LNCAP (cell line): Measurements from ENCODE around the gene STOX2.

Source experiments
- TF ChIP-seq, protein P1 (sequence below): fragments of 450-650 bp; IDR thresholded peaks from 2 replicates; pipeline ENCODE4 v1.5.1; 2017; ENCODE audit warnings: mild to moderate bottlenecking

STOX2 gene

GRCh38 chr4:184066584-184067300 is 161.6 kb downstream of the STOX2 start:
- TF ChIP-seq, protein P1, sequence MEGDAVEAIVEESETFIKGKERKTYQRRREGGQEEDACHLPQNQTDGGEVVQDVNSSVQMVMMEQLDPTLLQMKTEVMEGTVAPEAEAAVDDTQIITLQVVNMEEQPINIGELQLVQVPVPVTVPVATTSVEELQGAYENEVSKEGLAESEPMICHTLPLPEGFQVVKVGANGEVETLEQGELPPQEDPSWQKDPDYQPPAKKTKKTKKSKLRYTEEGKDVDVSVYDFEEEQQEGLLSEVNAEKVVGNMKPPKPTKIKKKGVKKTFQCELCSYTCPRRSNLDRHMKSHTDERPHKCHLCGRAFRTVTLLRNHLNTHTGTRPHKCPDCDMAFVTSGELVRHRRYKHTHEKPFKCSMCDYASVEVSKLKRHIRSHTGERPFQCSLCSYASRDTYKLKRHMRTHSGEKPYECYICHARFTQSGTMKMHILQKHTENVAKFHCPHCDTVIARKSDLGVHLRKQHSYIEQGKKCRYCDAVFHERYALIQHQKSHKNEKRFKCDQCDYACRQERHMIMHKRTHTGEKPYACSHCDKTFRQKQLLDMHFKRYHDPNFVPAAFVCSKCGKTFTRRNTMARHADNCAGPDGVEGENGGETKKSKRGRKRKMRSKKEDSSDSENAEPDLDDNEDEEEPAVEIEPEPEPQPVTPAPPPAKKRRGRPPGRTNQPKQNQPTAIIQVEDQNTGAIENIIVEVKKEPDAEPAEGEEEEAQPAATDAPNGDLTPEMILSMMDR: no peak

DNA sequence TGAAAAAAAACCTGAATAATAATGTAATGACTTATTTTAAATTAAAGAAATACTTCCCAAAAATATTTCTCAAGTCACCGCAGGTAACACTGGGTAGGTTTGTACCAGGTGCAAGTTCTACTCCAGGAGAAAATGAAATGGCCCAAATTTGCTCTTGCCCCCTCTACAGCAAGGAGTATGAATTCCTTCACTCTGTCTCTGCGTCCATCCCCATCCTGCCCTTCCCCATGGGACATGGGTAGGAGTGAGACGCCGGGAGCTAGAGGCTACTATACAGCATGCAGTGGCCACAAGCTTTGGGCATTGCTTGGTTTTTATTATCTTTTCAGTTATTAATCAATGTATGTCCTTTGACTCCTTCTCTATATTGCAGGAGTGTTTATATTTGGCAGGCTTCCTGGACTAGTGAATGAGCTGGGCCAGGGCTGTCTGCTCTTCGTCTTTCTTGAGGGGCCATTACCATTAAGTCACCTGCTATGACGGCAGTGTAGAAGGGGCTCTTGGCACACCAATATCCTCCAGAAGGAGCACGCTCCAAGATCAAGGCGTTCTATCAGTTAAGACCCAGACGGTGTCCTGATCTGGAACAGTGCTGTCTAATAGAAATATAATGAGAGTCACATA is 162.9 kb downstream of the STOX2 start:
- TF ChIP-seq, protein P1: no peak
